K562 (cell line): ENCODE results near the gene ZNF429. TPM values are rescaled to one million over a fixed set of nuclear protein-coding genes. Genes with fewer than 3 reads are reported as not detected.

Source experiments
- CEBPG ChIP-seq, 3 experiments: fragments of 200-800 bp in 1 of 3; sonication (Bioruptor generic) in 1 of 3; sonication (generic) in 1 of 3; formaldehyde crosslinking in 1 of 3; IDR thresholded peaks in 2 of 3; conservative IDR thresholded peaks in 1 of 3; 2 replicates each; pipeline versions ENCODE4 v1.6.1 to v1.8.0; 2016 to 2022; ENCODE audit warnings: missing compliant biosample characterization in 2 of 3, missing genetic modification characterization in 2 of 3, mild to moderate bottlenecking in 1 of 3, missing genetic modification reagents in 1 of 3
- FOXM1 ChIP-seq, 2 experiments: fragments of 450-650 bp in 1 of 2; sonication (generic) in 1 of 2; formaldehyde crosslinking in 1 of 2; IDR thresholded peaks; 2 replicates each; pipeline versions ENCODE4 v1.6.1 to v1.9.0; 2017 to 2022; ENCODE audit warnings: low read depth in 2 of 2, mild to moderate bottlenecking in 2 of 2, missing genetic modification reagents in 1 of 2, moderate library complexity in 1 of 2
- PHB2 ChIP-seq: fragments of 450-650 bp; IDR thresholded peaks from 2 replicates; pipeline ENCODE4 v1.6.1; 2017; ENCODE audit warnings: low read depth
- PRDM10 ChIP-seq: fragments of 450-650 bp; IDR thresholded peaks from 2 replicates; pipeline ENCODE4 v1.6.1; 2018; ENCODE audit not compliant: partially characterized antibody
- TCF3 ChIP-seq: sonication (generic); formaldehyde crosslinking; IDR thresholded peaks from 2 replicates; pipeline ENCODE4 v1.4.0; 2020; ENCODE audit warnings: mild to moderate bottlenecking, missing genetic modification reagents
- ZC3H4 ChIP-seq: sonication (generic); formaldehyde crosslinking; IDR thresholded peaks from 2 replicates; pipeline ENCODE4 v1.9.0; 2021; ENCODE audit warnings: missing genetic modification reagents, borderline replicate concordance
- ZNF124 ChIP-seq: sonication (generic); formaldehyde crosslinking; IDR thresholded peaks from 2 replicates; pipeline ENCODE4 v1.8.1; 2022; ENCODE audit warnings: missing genetic modification reagents
- polyA plus RNA-seq, 8 experiments: library from polyadenylated mRNA; depleted of rRNA in 4 of 8; stranded (reverse) in 5 of 8; unstranded in 3 of 8; fragments of >200 nt; fragmentation: Nextera tagmentation in 2 of 8; fragmentation: Illumina TruSeq in 1 of 8; extraction: Ambion mirVana in 2 of 8; extraction: Trizol in 1 of 8; gene quantifications; 2 replicates each; pipeline versions ENCODE4 v1.2.1 to v1.2.3, GENCODE V29; 2011 to 2014; ENCODE audit warnings: inconsistent platforms in 1 of 8, missing spikeins in 1 of 8
- total RNA-seq, 7 experiments: library from RNA; depleted of rRNA in 6 of 7; stranded (reverse); fragments of >200 nt in 6 of 7; fragmentation: Illumina TruSeq in 2 of 7; extraction: Trizol in 2 of 7; gene quantifications; 2 replicates each; pipeline versions ENCODE4 v1.2.1 to v1.2.3, GENCODE V29; 2011 to 2021; ENCODE audit warnings: low replicate concordance in 1 of 7
- TF ChIP-seq, protein P1 (sequence below), 2 experiments: fragments of 450-650 bp; IDR thresholded peaks; 2 replicates each; pipeline ENCODE4 v1.6.1; 2018; ENCODE audit warnings: mild to moderate bottlenecking in 2 of 2, low read depth in 1 of 2; ENCODE audit not compliant: partially characterized antibody in 2 of 2
- TF ChIP-seq, protein P2 (sequence below): fragments of 250-450 bp; sonication (Bioruptor Pico); IDR thresholded peaks from 2 replicates; pipeline ENCODE4 v1.4.0; 2020
- TF ChIP-seq, protein P3 (sequence below): sonication (generic); formaldehyde crosslinking; IDR thresholded peaks from 2 replicates; pipeline ENCODE4 v1.9.0; 2022; ENCODE audit warnings: mild to moderate bottlenecking, missing genetic modification reagents

ZNF429 gene
- total and polyA plus RNA-seq, 9 of the 15 experiments (the other 6 are each of a cell fraction or from before 2014, with no cell fraction given), result 11.4 to 24.5 (median 16.3) TPM

- TF ChIP-seq, protein P1, sequence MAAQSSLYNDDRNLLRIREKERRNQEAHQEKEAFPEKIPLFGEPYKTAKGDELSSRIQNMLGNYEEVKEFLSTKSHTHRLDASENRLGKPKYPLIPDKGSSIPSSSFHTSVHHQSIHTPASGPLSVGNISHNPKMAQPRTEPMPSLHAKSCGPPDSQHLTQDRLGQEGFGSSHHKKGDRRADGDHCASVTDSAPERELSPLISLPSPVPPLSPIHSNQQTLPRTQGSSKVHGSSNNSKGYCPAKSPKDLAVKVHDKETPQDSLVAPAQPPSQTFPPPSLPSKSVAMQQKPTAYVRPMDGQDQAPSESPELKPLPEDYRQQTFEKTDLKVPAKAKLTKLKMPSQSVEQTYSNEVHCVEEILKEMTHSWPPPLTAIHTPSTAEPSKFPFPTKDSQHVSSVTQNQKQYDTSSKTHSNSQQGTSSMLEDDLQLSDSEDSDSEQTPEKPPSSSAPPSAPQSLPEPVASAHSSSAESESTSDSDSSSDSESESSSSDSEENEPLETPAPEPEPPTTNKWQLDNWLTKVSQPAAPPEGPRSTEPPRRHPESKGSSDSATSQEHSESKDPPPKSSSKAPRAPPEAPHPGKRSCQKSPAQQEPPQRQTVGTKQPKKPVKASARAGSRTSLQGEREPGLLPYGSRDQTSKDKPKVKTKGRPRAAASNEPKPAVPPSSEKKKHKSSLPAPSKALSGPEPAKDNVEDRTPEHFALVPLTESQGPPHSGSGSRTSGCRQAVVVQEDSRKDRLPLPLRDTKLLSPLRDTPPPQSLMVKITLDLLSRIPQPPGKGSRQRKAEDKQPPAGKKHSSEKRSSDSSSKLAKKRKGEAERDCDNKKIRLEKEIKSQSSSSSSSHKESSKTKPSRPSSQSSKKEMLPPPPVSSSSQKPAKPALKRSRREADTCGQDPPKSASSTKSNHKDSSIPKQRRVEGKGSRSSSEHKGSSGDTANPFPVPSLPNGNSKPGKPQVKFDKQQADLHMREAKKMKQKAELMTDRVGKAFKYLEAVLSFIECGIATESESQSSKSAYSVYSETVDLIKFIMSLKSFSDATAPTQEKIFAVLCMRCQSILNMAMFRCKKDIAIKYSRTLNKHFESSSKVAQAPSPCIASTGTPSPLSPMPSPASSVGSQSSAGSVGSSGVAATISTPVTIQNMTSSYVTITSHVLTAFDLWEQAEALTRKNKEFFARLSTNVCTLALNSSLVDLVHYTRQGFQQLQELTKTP (IDR thresholded peaks at IDR 0.05; ENCODE audit: low read depth in 1 of 2, partially characterized antibody in 2 of 2), result peak; percentile 13 to 49
- TF ChIP-seq FOXM1 (IDR thresholded peaks at IDR 0.05; ENCODE audit: low read depth), result no peak
- no peak for TF ChIP-seq FOXM1 (CRISPR knock-in tag; IDR thresholded peaks at IDR 0.05; ENCODE audit: low read depth)
- TF ChIP-seq, protein P2, sequence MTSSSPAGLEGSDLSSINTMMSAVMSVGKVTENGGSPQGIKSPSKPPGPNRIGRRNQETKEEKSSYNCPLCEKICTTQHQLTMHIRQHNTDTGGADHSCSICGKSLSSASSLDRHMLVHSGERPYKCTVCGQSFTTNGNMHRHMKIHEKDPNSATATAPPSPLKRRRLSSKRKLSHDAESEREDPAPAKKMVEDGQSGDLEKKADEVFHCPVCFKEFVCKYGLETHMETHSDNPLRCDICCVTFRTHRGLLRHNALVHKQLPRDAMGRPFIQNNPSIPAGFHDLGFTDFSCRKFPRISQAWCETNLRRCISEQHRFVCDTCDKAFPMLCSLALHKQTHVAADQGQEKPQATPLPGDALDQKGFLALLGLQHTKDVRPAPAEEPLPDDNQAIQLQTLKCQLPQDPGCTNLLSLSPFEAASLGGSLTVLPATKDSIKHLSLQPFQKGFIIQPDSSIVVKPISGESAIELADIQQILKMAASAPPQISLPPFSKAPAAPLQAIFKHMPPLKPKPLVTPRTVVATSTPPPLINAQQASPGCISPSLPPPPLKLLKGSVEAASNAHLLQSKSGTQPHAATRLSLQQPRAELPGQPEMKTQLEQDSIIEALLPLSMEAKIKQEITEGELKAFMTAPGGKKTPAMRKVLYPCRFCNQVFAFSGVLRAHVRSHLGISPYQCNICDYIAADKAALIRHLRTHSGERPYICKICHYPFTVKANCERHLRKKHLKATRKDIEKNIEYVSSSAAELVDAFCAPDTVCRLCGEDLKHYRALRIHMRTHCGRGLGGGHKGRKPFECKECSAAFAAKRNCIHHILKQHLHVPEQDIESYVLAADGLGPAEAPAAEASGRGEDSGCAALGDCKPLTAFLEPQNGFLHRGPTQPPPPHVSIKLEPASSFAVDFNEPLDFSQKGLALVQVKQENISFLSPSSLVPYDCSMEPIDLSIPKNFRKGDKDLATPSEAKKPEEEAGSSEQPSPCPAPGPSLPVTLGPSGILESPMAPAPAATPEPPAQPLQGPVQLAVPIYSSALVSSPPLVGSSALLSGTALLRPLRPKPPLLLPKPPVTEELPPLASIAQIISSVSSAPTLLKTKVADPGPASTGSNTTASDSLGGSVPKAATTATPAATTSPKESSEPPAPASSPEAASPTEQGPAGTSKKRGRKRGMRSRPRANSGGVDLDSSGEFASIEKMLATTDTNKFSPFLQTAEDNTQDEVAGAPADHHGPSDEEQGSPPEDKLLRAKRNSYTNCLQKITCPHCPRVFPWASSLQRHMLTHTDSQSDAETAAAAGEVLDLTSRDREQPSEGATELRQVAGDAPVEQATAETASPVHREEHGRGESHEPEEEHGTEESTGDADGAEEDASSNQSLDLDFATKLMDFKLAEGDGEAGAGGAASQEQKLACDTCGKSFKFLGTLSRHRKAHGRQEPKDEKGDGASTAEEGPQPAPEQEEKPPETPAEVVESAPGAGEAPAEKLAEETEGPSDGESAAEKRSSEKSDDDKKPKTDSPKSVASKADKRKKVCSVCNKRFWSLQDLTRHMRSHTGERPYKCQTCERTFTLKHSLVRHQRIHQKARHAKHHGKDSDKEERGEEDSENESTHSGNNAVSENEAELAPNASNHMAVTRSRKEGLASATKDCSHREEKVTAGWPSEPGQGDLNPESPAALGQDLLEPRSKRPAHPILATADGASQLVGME (CRISPR knock-in tag), result peak; percentile 35; the same call in 1 of the 2 replicates
- TF ChIP-seq CEBPG (CRISPR knock-in tag; IDR thresholded peaks at IDR 0.05), result no peak
- no peak for TF ChIP-seq CEBPG (tag; conservative IDR thresholded peaks at IDR 0.05 in 1 of 2, IDR thresholded peaks at IDR 0.05 in 1 of 2)
- no peak for TF ChIP-seq ZNF124 (CRISPR knock-in tag)
- no peak for TF ChIP-seq ZC3H4 (CRISPR knock-in tag)
- TF ChIP-seq TCF3 (CRISPR knock-in tag), result no peak
- TF ChIP-seq PHB2, result no peak
- TF ChIP-seq, protein P3, sequence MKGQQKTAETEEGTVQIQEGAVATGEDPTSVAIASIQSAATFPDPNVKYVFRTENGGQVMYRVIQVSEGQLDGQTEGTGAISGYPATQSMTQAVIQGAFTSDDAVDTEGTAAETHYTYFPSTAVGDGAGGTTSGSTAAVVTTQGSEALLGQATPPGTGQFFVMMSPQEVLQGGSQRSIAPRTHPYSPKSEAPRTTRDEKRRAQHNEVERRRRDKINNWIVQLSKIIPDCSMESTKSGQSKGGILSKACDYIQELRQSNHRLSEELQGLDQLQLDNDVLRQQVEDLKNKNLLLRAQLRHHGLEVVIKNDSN (CRISPR knock-in tag), result no peak
- peak; percentile 7 for TF ChIP-seq PRDM10
Measured at GRCh38 chr19:21603431-21604231, 98.2 kb downstream of the ZNF429 start (continued).
